ENCODE results near the gene ZNF630.
"Not testable (repeated sequence)": the region's sequence is repeated elsewhere in the genome, so short reads cannot be mapped to it uniquely, and the experiment has no call there.

The ZNF630 gene

GRCh38 chrX:48071064-48071985, at the start of gene ZNF630:
ZNF630 (minus strand) TSS chrX:48071640; CDS start chrX:48066886, 4,754 bp downstream.
- peak within 1 kb of the TSS; percentile 83 for H3K9ac ChIP-seq (ENCODE audit: low read length)

GRCh38 chrX:48107717-48108116, 36.3 kb upstream of the ZNF630 start:
- H3K36me3 ChIP-seq (ENCODE audit: control insufficient read depth, insufficient read depth, low read length, severe bottlenecking): no peaks in the 10 kb centered on the region

More at GRCh38 chrX:48071064-48071985, at the start of gene ZNF630:
- no peaks in the 10 kb centered on the region for H3K27me3 ChIP-seq (replicated peaks; ENCODE audit: control insufficient read depth, insufficient read depth, low read length)
- no peaks in the 10 kb centered on the region for H3K36me3 ChIP-seq (ENCODE audit: control insufficient read depth, insufficient read depth, low read length, severe bottlenecking)
- DNase-seq (ENCODE audit: low read depth): peak; percentile 28
- peaks cover 5% of the 10 kb centered on the region for H3K9me3 ChIP-seq (ENCODE audit: control insufficient read depth, low read length)
- H3K4me1 ChIP-seq (ENCODE audit: control insufficient read depth, insufficient read depth, low read length): no peaks in the 10 kb centered on the region
- peak within 1 kb of the TSS; percentile 87 for H3K4me3 ChIP-seq (ENCODE audit: low read length)

GRCh38 chrX:48102874-48103374, 31.5 kb upstream of the ZNF630 start:
- H3K4me1 ChIP-seq (ENCODE audit: control insufficient read depth, insufficient read depth, low read length): no peaks in the 10 kb centered on the region
- H3K9ac ChIP-seq (ENCODE audit: low read length): no peak overlapping the region
- H3K27me3 ChIP-seq (replicated peaks; ENCODE audit: control insufficient read depth, insufficient read depth, low read length): no peaks in the 10 kb centered on the region
- H3K4me3 ChIP-seq (ENCODE audit: low read length): no peak overlapping the region
- no peaks in the 10 kb centered on the region for H3K36me3 ChIP-seq (ENCODE audit: control insufficient read depth, insufficient read depth, low read length, severe bottlenecking)
- H3K9me3 ChIP-seq (ENCODE audit: control insufficient read depth, low read length): peaks cover 15% of the 10 kb centered on the region
- no peak for DNase-seq (ENCODE audit: low read depth)

More at GRCh38 chrX:48107717-48108116, 36.3 kb upstream of the ZNF630 start:
- H3K4me1 ChIP-seq (ENCODE audit: control insufficient read depth, insufficient read depth, low read length): no peaks in the 10 kb centered on the region
- peaks cover 5% of the 10 kb centered on the region for H3K9me3 ChIP-seq (ENCODE audit: control insufficient read depth, low read length)
- H3K4me3 ChIP-seq (ENCODE audit: low read length): no peak overlapping the region
- no peak for DNase-seq (ENCODE audit: low read depth)
- peaks cover 7% of the 10 kb centered on the region for H3K27me3 ChIP-seq (replicated peaks; ENCODE audit: control insufficient read depth, insufficient read depth, low read length)
- no peak overlapping the region for H3K9ac ChIP-seq (ENCODE audit: low read length)

GRCh38 chrX:48101443-48101842, 30.0 kb upstream of the ZNF630 start:
- Histone ChIP-seq H3K4me3 (ENCODE audit: low read length) (no peak overlapping the region), H3K27me3 (replicated peaks; ENCODE audit: control insufficient read depth, insufficient read depth, low read length) (no peaks in the 10 kb centered on the region), H3K36me3 (ENCODE audit: control insufficient read depth, insufficient read depth, low read length, severe bottlenecking) (no peaks in the 10 kb centered on the region), H3K9ac (ENCODE audit: low read length) (no peak overlapping the region), H3K9me3 (ENCODE audit: control insufficient read depth, low read length) (peaks cover 15% of the 10 kb centered on the region), H3K4me1 (ENCODE audit: control insufficient read depth, insufficient read depth, low read length) (no peaks in the 10 kb centered on the region)
- DNase-seq (ENCODE audit: low read depth): no peak

GRCh38 chrX:48092558-48092957, 21.1 kb upstream of the ZNF630 start:
- H3K4me3 ChIP-seq (ENCODE audit: low read length); H3K4me1 ChIP-seq (ENCODE audit: control insufficient read depth, insufficient read depth, low read length); H3K36me3 ChIP-seq (ENCODE audit: control insufficient read depth, insufficient read depth, low read length, severe bottlenecking); H3K9me3 ChIP-seq (ENCODE audit: control insufficient read depth, low read length); H3K9ac ChIP-seq (ENCODE audit: low read length); DNase-seq (ENCODE audit: low read depth): not testable (repeated sequence)
- H3K27me3 ChIP-seq (replicated peaks; ENCODE audit: control insufficient read depth, insufficient read depth, low read length): peaks cover 18% of the 10 kb centered on the region

GRCh38 chrX:48090123-48090522, 18.7 kb upstream of the ZNF630 start:
- peaks cover 3% of the 10 kb centered on the region for H3K9me3 ChIP-seq (ENCODE audit: control insufficient read depth, low read length)
- H3K36me3 ChIP-seq (ENCODE audit: control insufficient read depth, insufficient read depth, low read length, severe bottlenecking): no peaks in the 10 kb centered on the region
- DNase-seq (ENCODE audit: low read depth): no peak
- H3K9ac ChIP-seq (ENCODE audit: low read length): no peak overlapping the region
- H3K27me3 ChIP-seq (replicated peaks; ENCODE audit: control insufficient read depth, insufficient read depth, low read length): peaks cover 24% of the 10 kb centered on the region
- no peaks in the 10 kb centered on the region for H3K4me1 ChIP-seq (ENCODE audit: control insufficient read depth, insufficient read depth, low read length)
- H3K4me3 ChIP-seq (ENCODE audit: low read length): no peak overlapping the region

- no peak overlapping the region for H3K9ac ChIP-seq (ENCODE audit: low read length)
- DNase-seq (ENCODE audit: low read depth): no peak
Observed at GRCh38 chrX:48086082-48086481, 14.6 kb upstream of the ZNF630 start.

GRCh38 chrX:48083706-48084105, 12.3 kb upstream of the ZNF630 start:
- H3K9ac ChIP-seq (ENCODE audit: low read length): no peak overlapping the region
- H3K9me3 ChIP-seq (ENCODE audit: control insufficient read depth, low read length): no peaks in the 10 kb centered on the region
- no peak for DNase-seq (ENCODE audit: low read depth)
- peaks cover 15% of the 10 kb centered on the region for H3K27me3 ChIP-seq (replicated peaks; ENCODE audit: control insufficient read depth, insufficient read depth, low read length)
- H3K4me3 ChIP-seq (ENCODE audit: low read length): no peak overlapping the region
- no peaks in the 10 kb centered on the region for H3K4me1 ChIP-seq (ENCODE audit: control insufficient read depth, insufficient read depth, low read length)
- H3K36me3 ChIP-seq (ENCODE audit: control insufficient read depth, insufficient read depth, low read length, severe bottlenecking): no peaks in the 10 kb centered on the region

More at GRCh38 chrX:48086082-48086481, 14.6 kb upstream of the ZNF630 start:
- no peaks in the 10 kb centered on the region for H3K36me3 ChIP-seq (ENCODE audit: control insufficient read depth, insufficient read depth, low read length, severe bottlenecking)
- peaks cover 19% of the 10 kb centered on the region for H3K27me3 ChIP-seq (replicated peaks; ENCODE audit: control insufficient read depth, insufficient read depth, low read length)
- H3K4me3 ChIP-seq (ENCODE audit: low read length): no peak overlapping the region
- no peaks in the 10 kb centered on the region for H3K9me3 ChIP-seq (ENCODE audit: control insufficient read depth, low read length)
- H3K4me1 ChIP-seq (ENCODE audit: control insufficient read depth, insufficient read depth, low read length): no peaks in the 10 kb centered on the region

- DNase-seq (ENCODE audit: low read depth): peak; percentile 68
- peaks cover 14% of the 10 kb centered on the region for H3K27me3 ChIP-seq (replicated peaks; ENCODE audit: control insufficient read depth, insufficient read depth, low read length)
- no peaks in the 10 kb centered on the region for H3K9me3 ChIP-seq (ENCODE audit: control insufficient read depth, low read length)
- no peak overlapping the region for H3K9ac ChIP-seq (ENCODE audit: low read length)
- no peaks in the 10 kb centered on the region for H3K36me3 ChIP-seq (ENCODE audit: control insufficient read depth, insufficient read depth, low read length, severe bottlenecking)
- H3K4me3 ChIP-seq (ENCODE audit: low read length): no peak overlapping the region
- no peaks in the 10 kb centered on the region for H3K4me1 ChIP-seq (ENCODE audit: control insufficient read depth, insufficient read depth, low read length)
Observed at GRCh38 chrX:48083212-48083611, 11.8 kb upstream of the ZNF630 start.

GRCh38 chrX:48076343-48076742, 4.9 kb upstream of the ZNF630 start:
- no peak for DNase-seq (ENCODE audit: low read depth)
- Histone ChIP-seq H3K4me1 (ENCODE audit: control insufficient read depth, insufficient read depth, low read length) (no peaks in the 10 kb centered on the region), H3K9me3 (ENCODE audit: control insufficient read depth, low read length) (peaks cover 7% of the 10 kb centered on the region)

GRCh38 chrX:48071986-48072605, 656 bp upstream of the ZNF630 start:
- H3K9me3 ChIP-seq (ENCODE audit: control insufficient read depth, low read length): peaks cover 7% of the 10 kb centered on the region
- H3K36me3 ChIP-seq (ENCODE audit: control insufficient read depth, insufficient read depth, low read length, severe bottlenecking): no peaks in the 10 kb centered on the region
- no peaks in the 10 kb centered on the region for H3K4me1 ChIP-seq (ENCODE audit: control insufficient read depth, insufficient read depth, low read length)
- H3K4me3 ChIP-seq (ENCODE audit: low read length): peak overlapping the region; percentile 87
- no peak for DNase-seq (ENCODE audit: low read depth)
- H3K9ac ChIP-seq (ENCODE audit: low read length): peak overlapping the region; percentile 83
- H3K27me3 ChIP-seq (replicated peaks; ENCODE audit: control insufficient read depth, insufficient read depth, low read length): no peaks in the 10 kb centered on the region

More at GRCh38 chrX:48076343-48076742, 4.9 kb upstream of the ZNF630 start:
- H3K27me3 ChIP-seq (replicated peaks; ENCODE audit: control insufficient read depth, insufficient read depth, low read length): peaks cover 5% of the 10 kb centered on the region
- no peaks in the 10 kb centered on the region for H3K36me3 ChIP-seq (ENCODE audit: control insufficient read depth, insufficient read depth, low read length, severe bottlenecking)
- no peak overlapping the region for H3K4me3 ChIP-seq (ENCODE audit: low read length)
- H3K9ac ChIP-seq (ENCODE audit: low read length): no peak overlapping the region

Data from adipocyte (in vitro differentiated cells).